Hepatocyte (in vitro differentiated cells): ENCODE measurements around the gene GLI2.

Experiments used
- EZH2 ChIP-seq: fragments of 200-600 bp; sonication (generic); IDR thresholded peaks from 2 replicates; pipeline ENCODE4 v1.6.1; 2016; ENCODE audit warnings: antibody characterized with exemption, mild to moderate bottlenecking, borderline replicate concordance
- EZH2phosphoT487 ChIP-seq: fragments of 200-600 bp; sonication (generic); IDR thresholded peaks from one replicate; pipeline ENCODE4 v1.6.1; 2018; ENCODE audit warnings: antibody characterized with exemption, mild to moderate bottlenecking, low read depth, moderate library complexity; ENCODE audit not compliant: unreplicated experiment, severe bottlenecking
- TF ChIP-seq, protein P1 (sequence below): fragments of 200-600 bp; sonication (generic); IDR thresholded peaks from 2 replicates; pipeline ENCODE4 v1.5.1; 2016; ENCODE audit warnings: antibody characterized with exemption, mild to moderate bottlenecking; ENCODE audit not compliant: poor library complexity

DNA sequence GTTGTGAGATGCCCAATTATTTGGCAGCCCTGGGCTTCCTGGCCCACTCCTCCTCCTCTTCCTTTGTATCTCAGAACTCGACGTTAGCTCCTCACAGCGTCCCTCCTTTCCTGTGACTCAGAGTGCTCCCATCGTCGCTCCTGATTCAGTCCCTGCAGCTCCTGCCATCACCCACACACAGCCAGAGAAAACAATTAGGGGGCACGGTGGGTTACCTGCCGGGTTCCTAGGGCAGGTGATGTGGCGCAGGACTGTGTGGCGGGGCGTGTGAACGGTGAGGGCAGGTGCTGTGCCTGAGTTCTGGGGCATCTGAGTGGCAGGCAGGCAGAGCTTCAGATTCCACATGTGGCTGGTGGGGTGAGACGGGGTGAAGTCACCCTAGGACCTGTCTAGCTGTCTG is 42.6 kb downstream of the GLI2 start:
- TF ChIP-seq, protein P1, sequence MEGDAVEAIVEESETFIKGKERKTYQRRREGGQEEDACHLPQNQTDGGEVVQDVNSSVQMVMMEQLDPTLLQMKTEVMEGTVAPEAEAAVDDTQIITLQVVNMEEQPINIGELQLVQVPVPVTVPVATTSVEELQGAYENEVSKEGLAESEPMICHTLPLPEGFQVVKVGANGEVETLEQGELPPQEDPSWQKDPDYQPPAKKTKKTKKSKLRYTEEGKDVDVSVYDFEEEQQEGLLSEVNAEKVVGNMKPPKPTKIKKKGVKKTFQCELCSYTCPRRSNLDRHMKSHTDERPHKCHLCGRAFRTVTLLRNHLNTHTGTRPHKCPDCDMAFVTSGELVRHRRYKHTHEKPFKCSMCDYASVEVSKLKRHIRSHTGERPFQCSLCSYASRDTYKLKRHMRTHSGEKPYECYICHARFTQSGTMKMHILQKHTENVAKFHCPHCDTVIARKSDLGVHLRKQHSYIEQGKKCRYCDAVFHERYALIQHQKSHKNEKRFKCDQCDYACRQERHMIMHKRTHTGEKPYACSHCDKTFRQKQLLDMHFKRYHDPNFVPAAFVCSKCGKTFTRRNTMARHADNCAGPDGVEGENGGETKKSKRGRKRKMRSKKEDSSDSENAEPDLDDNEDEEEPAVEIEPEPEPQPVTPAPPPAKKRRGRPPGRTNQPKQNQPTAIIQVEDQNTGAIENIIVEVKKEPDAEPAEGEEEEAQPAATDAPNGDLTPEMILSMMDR = no peak
- no peak for TF ChIP-seq EZH2
- TF ChIP-seq EZH2phosphoT487 = no peak
